Prostate gland (tissue), 2 donors: ENCODE measurements around the gene GAPT.

Source experiments
- CTCF ChIP-seq, 4 experiments: fragments of 200-600 bp in 2 of 4; fragments of 450-650 bp in 2 of 4; sonication (generic) in 2 of 4; IDR thresholded peaks; 1 replicate in 3 of 4; 2 replicates in 1 of 4; pipeline ENCODE4 v1.5.1; 2016 to 2019; ENCODE audit warnings: antibody characterized with exemption in 4 of 4, mild to moderate bottlenecking in 2 of 4, moderate library complexity in 2 of 4
- POLR2A ChIP-seq: fragments of 450-650 bp; IDR thresholded peaks from one replicate; pipeline ENCODE4 v1.6.1; 2016; ENCODE audit warnings: antibody characterized with exemption, mild to moderate bottlenecking

- TF ChIP-seq CTCF (IDR thresholded peaks at IDR 0.05): no peak
- TF ChIP-seq POLR2A: no peak
Measured at GRCh38 chr5:58481066-58481676, 10.1 kb upstream of the GAPT start.
